ENCODE data around the gene GLCE. TPM values are rescaled to one million over a fixed set of nuclear protein-coding genes. Genes with fewer than 3 reads are reported as not detected.

GLCE gene
- total and polyA plus RNA-seq, 4 experiments from 2014 or later, result 6.1 to 9.0 (median 7.2) TPM

GRCh38 chr15:69223083-69223813 is 62.8 kb downstream of the GLCE start:
- Mint-ChIP-seq H3K9me3 (peaks cover 7 to 30% (median 21%) of the 10 kb centered on the region in 8 donors), H3K4me3 (no peak overlapping the region), H3K36me3 (peaks cover 31 to 43% of the 10 kb centered on the region in 2 donors), H3K27me3 (no peaks in the 10 kb centered on the region), H3K27ac (no peak overlapping the region), H3K4me1 (no peaks in the 10 kb centered on the region)
- intact Hi-C loops (cut with micrococcal nuclease), result no loop called here
- no peaks in the 10 kb centered on the region for H3K27me3 ChIP-seq (ENCODE audit: insufficient read depth, low read length)
- no peaks in the 10 kb centered on the region for H3K4me1 ChIP-seq (ENCODE audit: insufficient read depth, low read length)
- no peaks in the 10 kb centered on the region for H3K9me3 ChIP-seq (ENCODE audit: control insufficient read depth in 1 of 2, low read length in 2 of 2)
- H3K36me3 ChIP-seq (ENCODE audit: insufficient read depth, low read length), result no peaks in the 10 kb centered on the region
- no peak overlapping the region for H3K4me3 ChIP-seq (ENCODE audit: low read length in 2 of 2)
- no peak overlapping the region for H3K27ac ChIP-seq (ENCODE audit: low read depth, low read length)
- DNase-seq, result no peak
- CTCF ChIA-PET (ENCODE audit: partially characterized antibody), result interaction anchor here (2.8 kb wide), 1 partner anchor 164 kb away, joined by 10 read pairs; no protein-coding TSS in a partner anchor
- POLR2A ChIA-PET (ENCODE audit: partially characterized antibody), result no interaction called here

- POLR2A ChIA-PET (ENCODE audit: partially characterized antibody), result no interaction called here
- no peaks in the 10 kb centered on the region for H3K9me3 ChIP-seq (ENCODE audit: control insufficient read depth in 1 of 2, low read length in 2 of 2)
- H3K27me3 Mint-ChIP-seq, result no peaks in the 10 kb centered on the region
- no peaks in the 10 kb centered on the region for H3K4me1 Mint-ChIP-seq
- CTCF ChIA-PET (ENCODE audit: partially characterized antibody), result interaction anchor here (2.8 to 3.4 kb wide), 2 partner anchors 165 to 166 kb away, joined by 10 to 16 read pairs; no protein-coding TSS in a partner anchor
- no peaks in the 10 kb centered on the region for H3K4me1 ChIP-seq (ENCODE audit: insufficient read depth, low read length)
- peaks cover 37 to 52% of the 10 kb centered on the region in 2 donors for H3K36me3 Mint-ChIP-seq
- DNase-seq, result no peak
- peaks cover 7 to 30% (median 21%) of the 10 kb centered on the region in 8 donors for H3K9me3 Mint-ChIP-seq
- H3K36me3 ChIP-seq (ENCODE audit: insufficient read depth, low read length), result no peaks in the 10 kb centered on the region
- H3K27ac ChIP-seq (ENCODE audit: low read depth, low read length), result no peak overlapping the region
- H3K4me3 Mint-ChIP-seq, result no peak overlapping the region
- intact Hi-C loops (cut with micrococcal nuclease), result loop anchor here (2.0 kb wide), 1 partner anchor 166 kb away; no protein-coding TSS in a partner anchor
- no peaks in the 10 kb centered on the region for H3K27me3 ChIP-seq (ENCODE audit: insufficient read depth, low read length)
- no peak overlapping the region for H3K27ac Mint-ChIP-seq
- no peak overlapping the region for H3K4me3 ChIP-seq (ENCODE audit: low read length in 2 of 2)
These were observed 63.9 kb downstream of the GLCE start for GRCh38 chr15:69224383-69224782.

- Histone ChIP-seq H3K9me3 (ENCODE audit: control insufficient read depth in 1 of 2, low read length in 2 of 2) (no peaks in the 10 kb centered on the region), H3K36me3 (ENCODE audit: insufficient read depth, low read length) (no peaks in the 10 kb centered on the region), H3K27me3 (ENCODE audit: insufficient read depth, low read length) (no peaks in the 10 kb centered on the region), H3K4me3 (ENCODE audit: low read length in 2 of 2) (no peak overlapping the region), H3K27ac (ENCODE audit: low read depth, low read length) (no peak overlapping the region), H3K4me1 (ENCODE audit: insufficient read depth, low read length) (no peaks in the 10 kb centered on the region)
- no peak for DNase-seq
- Mint-ChIP-seq H3K4me3 (no peak overlapping the region), H3K4me1 (no peaks in the 10 kb centered on the region), H3K36me3 (peaks cover 32 to 52% of the 10 kb centered on the region in 2 donors), H3K27me3 (no peaks in the 10 kb centered on the region), H3K9me3 (peaks cover 7 to 25% (median 19%) of the 10 kb centered on the region in 8 donors), H3K27ac (no peak overlapping the region)
- CTCF ChIA-PET (ENCODE audit: partially characterized antibody), result interaction anchor here (3.4 kb wide), 1 partner anchor 167 kb away, joined by 16 read pairs; no protein-coding TSS in a partner anchor
- intact Hi-C loops (cut with micrococcal nuclease), result loop anchor here (2.0 kb wide), 1 partner anchor 167 kb away; no protein-coding TSS in a partner anchor
- POLR2A ChIA-PET (ENCODE audit: partially characterized antibody), result interaction anchor here (0.8 kb wide), 1 partner anchor 167 kb away, joined by 3 read pairs; no protein-coding TSS in a partner anchor
These were observed 65.1 kb downstream of the GLCE start for GRCh38 chr15:69225355-69226022.

GRCh38 chr15:69226023-69226355 is 65.6 kb downstream of the GLCE start:
- H3K4me1 ChIP-seq (ENCODE audit: insufficient read depth, low read length), result no peaks in the 10 kb centered on the region
- Mint-ChIP-seq H3K9me3 (peaks cover 7 to 24% (median 19%) of the 10 kb centered on the region in 8 donors), H3K4me1 (no peaks in the 10 kb centered on the region), H3K27me3 (no peaks in the 10 kb centered on the region), H3K27ac (no peak overlapping the region), H3K36me3 (peaks cover 30 to 52% of the 10 kb centered on the region in 2 donors), H3K4me3 (no peak overlapping the region)
- no peaks in the 10 kb centered on the region for H3K36me3 ChIP-seq (ENCODE audit: insufficient read depth, low read length)
- no peak overlapping the region for H3K4me3 ChIP-seq (ENCODE audit: low read length in 2 of 2)
- intact Hi-C loops (cut with micrococcal nuclease), result no loop called here
- H3K9me3 ChIP-seq (ENCODE audit: control insufficient read depth in 1 of 2, low read length in 2 of 2), result no peaks in the 10 kb centered on the region
- H3K27ac ChIP-seq (ENCODE audit: low read depth, low read length), result no peak overlapping the region
- CTCF ChIA-PET (ENCODE audit: partially characterized antibody), result interaction anchor here (0.7 to 3.4 kb wide), 3 partner anchors 42 to 171 kb away, joined by 4 to 16 read pairs (median 4); no protein-coding TSS in a partner anchor
- POLR2A ChIA-PET (ENCODE audit: partially characterized antibody), result interaction anchor here (0.8 kb wide), 1 partner anchor 167 kb away, joined by 3 read pairs; no protein-coding TSS in a partner anchor
- no peaks in the 10 kb centered on the region for H3K27me3 ChIP-seq (ENCODE audit: insufficient read depth, low read length)
- DNase-seq, result no peak

- intact Hi-C loops (cut with micrococcal nuclease), result no loop called here
- H3K27ac Mint-ChIP-seq, result no peak overlapping the region
These were observed 71.7 kb downstream of the GLCE start for GRCh38 chr15:69232144-69232543.

GRCh38 chr15:69232765-69233164 is 72.3 kb downstream of the GLCE start:
- POLR2A ChIA-PET (ENCODE audit: partially characterized antibody), result no interaction called here
- CTCF ChIA-PET (ENCODE audit: partially characterized antibody), result no interaction called here
- Histone ChIP-seq H3K27me3 (ENCODE audit: insufficient read depth, low read length) (no peaks in the 10 kb centered on the region), H3K27ac (ENCODE audit: low read depth, low read length) (no peak overlapping the region), H3K36me3 (ENCODE audit: insufficient read depth, low read length) (no peaks in the 10 kb centered on the region), H3K9me3 (ENCODE audit: control insufficient read depth in 1 of 2, low read length in 2 of 2) (no peaks in the 10 kb centered on the region), H3K4me1 (ENCODE audit: insufficient read depth, low read length) (no peaks in the 10 kb centered on the region), H3K4me3 (ENCODE audit: low read length in 2 of 2) (no peak overlapping the region)
- H3K9me3 Mint-ChIP-seq, result peaks cover 0 to 2% (median 0%) of the 10 kb centered on the region in 8 donors
- intact Hi-C loops (cut with micrococcal nuclease), result no loop called here
- no peak overlapping the region for H3K4me3 Mint-ChIP-seq
- no peaks in the 10 kb centered on the region for H3K4me1 Mint-ChIP-seq
- H3K27ac Mint-ChIP-seq, result no peak overlapping the region
- H3K27me3 Mint-ChIP-seq, result no peaks in the 10 kb centered on the region
- H3K36me3 Mint-ChIP-seq, result peaks cover 7 to 33% of the 10 kb centered on the region in 2 donors
- no peak for DNase-seq

More at GRCh38 chr15:69232144-69232543, 71.7 kb downstream of the GLCE start:
- Histone ChIP-seq H3K9me3 (ENCODE audit: control insufficient read depth in 1 of 2, low read length in 2 of 2) (no peaks in the 10 kb centered on the region), H3K27ac (ENCODE audit: low read depth, low read length) (no peak overlapping the region), H3K36me3 (ENCODE audit: insufficient read depth, low read length) (no peaks in the 10 kb centered on the region), H3K4me3 (ENCODE audit: low read length in 2 of 2) (no peak overlapping the region), H3K27me3 (ENCODE audit: insufficient read depth, low read length) (no peaks in the 10 kb centered on the region), H3K4me1 (ENCODE audit: insufficient read depth, low read length) (no peaks in the 10 kb centered on the region)
- Mint-ChIP-seq H3K4me1 (no peaks in the 10 kb centered on the region), H3K27me3 (no peaks in the 10 kb centered on the region), H3K4me3 (no peak overlapping the region), H3K36me3 (peaks cover 8 to 33% of the 10 kb centered on the region in 2 donors), H3K9me3 (peaks cover 0 to 2% (median 0%) of the 10 kb centered on the region in 8 donors)
- ChIA-PET POLR2A (ENCODE audit: partially characterized antibody) (no interaction called here), CTCF (ENCODE audit: partially characterized antibody) (no interaction called here)
- DNase-seq, result no peak

GRCh38 chr15:69234676-69235075 is 74.2 kb downstream of the GLCE start:
- peaks cover 0 to 23% of the 10 kb centered on the region in 2 donors for H3K36me3 Mint-ChIP-seq
- H3K27me3 Mint-ChIP-seq, result no peaks in the 10 kb centered on the region
- peaks cover 0 to 8% (median 0%) of the 10 kb centered on the region in 8 donors for H3K9me3 Mint-ChIP-seq

More at GRCh38 chr15:69234676-69235075, 74.2 kb downstream of the GLCE start:
- H3K9me3 ChIP-seq (ENCODE audit: control insufficient read depth in 1 of 2, low read length in 2 of 2), result no peaks in the 10 kb centered on the region
- intact Hi-C loops (cut with micrococcal nuclease), result no loop called here
- H3K27me3 ChIP-seq (ENCODE audit: insufficient read depth, low read length), result no peaks in the 10 kb centered on the region
- no peaks in the 10 kb centered on the region for H3K36me3 ChIP-seq (ENCODE audit: insufficient read depth, low read length)
- no peak overlapping the region for H3K4me3 Mint-ChIP-seq
- ChIA-PET POLR2A (ENCODE audit: partially characterized antibody) (no interaction called here), CTCF (ENCODE audit: partially characterized antibody) (interaction anchor here (0.7 kb wide), 1 partner anchor 1191 kb away, joined by 5 read pairs; no protein-coding TSS in a partner anchor)
- no peaks in the 10 kb centered on the region for H3K4me1 Mint-ChIP-seq
- H3K27ac ChIP-seq (ENCODE audit: low read depth, low read length), result no peak overlapping the region
- H3K4me1 ChIP-seq (ENCODE audit: insufficient read depth, low read length), result no peaks in the 10 kb centered on the region
- no peak overlapping the region for H3K27ac Mint-ChIP-seq
- no peak for DNase-seq
- H3K4me3 ChIP-seq (ENCODE audit: low read length in 2 of 2), result no peak overlapping the region
